Cardiac muscle cell (in vitro differentiated cells and primary cell): ENCODE data around the gene CLEC14A. TPM values are rescaled to one million over a fixed set of nuclear protein-coding genes. Genes with fewer than 3 reads are reported as not detected.

ENCODE experiments used
- DNase-seq, 2 donors: peaks; one replicate each; pipeline versions ENCODE4 v3.0.0 to v3.0.0-alpha.2; 2010 to 2017; ENCODE audit warnings: low read depth in 1 of 2, low spot score in 1 of 2
- H3K27ac ChIP-seq: fragments of 200-600 bp; sonication (generic); 2 replicates; pipeline ENCODE4 v1.5.1; 2016
- H3K27me3 ChIP-seq: fragments of 200-600 bp; sonication (generic); 2 replicates; pipeline ENCODE4 v1.6.0; 2016; ENCODE audit warnings: control low read depth
- H3K36me3 ChIP-seq: fragments of 200-600 bp; sonication (generic); 2 replicates; pipeline ENCODE4 v1.5.1; 2016; ENCODE audit warnings: control low read depth
- H3K4me1 ChIP-seq: fragments of 200-600 bp; sonication (generic); 2 replicates; pipeline ENCODE4 v1.8.1; 2017; ENCODE audit warnings: low read depth, mild to moderate bottlenecking, mixed run types
- H3K4me3 ChIP-seq: fragments of 200-600 bp; sonication (generic); 2 replicates; pipeline ENCODE4 v1.5.1; 2016; ENCODE audit warnings: mild to moderate bottlenecking
- H3K9me3 ChIP-seq: fragments of 200-600 bp; sonication (generic); 2 replicates; pipeline ENCODE4 v1.5.1; 2017; ENCODE audit warnings: low read depth, mild to moderate bottlenecking, control low read depth
- polyA plus RNA-seq: library from polyadenylated mRNA; unstranded; fragments of >200 nt; fragmentation: Nextera tagmentation; extraction: Ambion mirVana; gene quantifications from 2 replicates; pipeline ENCODE4 v1.2.1, GENCODE V29; 2016
- total RNA-seq: library from RNA; depleted of rRNA; stranded (reverse); fragments of >200 nt; gene quantifications from 2 replicates; pipeline ENCODE4 v1.2.3, GENCODE V29; 2016
- TF ChIP-seq, protein P1 (sequence below): IDR thresholded peaks from 2 replicates; pipeline ENCODE4 v1.5.1; 2012; ENCODE audit warnings: low read depth, mild to moderate bottlenecking, low read length

Gene CLEC14A
- total RNA-seq (0.18 and 0.42 TPM in 2 replicates), polyA plus RNA-seq (0.49 TPM in 1 of 2 replicates, not detected in the other)

DNA sequence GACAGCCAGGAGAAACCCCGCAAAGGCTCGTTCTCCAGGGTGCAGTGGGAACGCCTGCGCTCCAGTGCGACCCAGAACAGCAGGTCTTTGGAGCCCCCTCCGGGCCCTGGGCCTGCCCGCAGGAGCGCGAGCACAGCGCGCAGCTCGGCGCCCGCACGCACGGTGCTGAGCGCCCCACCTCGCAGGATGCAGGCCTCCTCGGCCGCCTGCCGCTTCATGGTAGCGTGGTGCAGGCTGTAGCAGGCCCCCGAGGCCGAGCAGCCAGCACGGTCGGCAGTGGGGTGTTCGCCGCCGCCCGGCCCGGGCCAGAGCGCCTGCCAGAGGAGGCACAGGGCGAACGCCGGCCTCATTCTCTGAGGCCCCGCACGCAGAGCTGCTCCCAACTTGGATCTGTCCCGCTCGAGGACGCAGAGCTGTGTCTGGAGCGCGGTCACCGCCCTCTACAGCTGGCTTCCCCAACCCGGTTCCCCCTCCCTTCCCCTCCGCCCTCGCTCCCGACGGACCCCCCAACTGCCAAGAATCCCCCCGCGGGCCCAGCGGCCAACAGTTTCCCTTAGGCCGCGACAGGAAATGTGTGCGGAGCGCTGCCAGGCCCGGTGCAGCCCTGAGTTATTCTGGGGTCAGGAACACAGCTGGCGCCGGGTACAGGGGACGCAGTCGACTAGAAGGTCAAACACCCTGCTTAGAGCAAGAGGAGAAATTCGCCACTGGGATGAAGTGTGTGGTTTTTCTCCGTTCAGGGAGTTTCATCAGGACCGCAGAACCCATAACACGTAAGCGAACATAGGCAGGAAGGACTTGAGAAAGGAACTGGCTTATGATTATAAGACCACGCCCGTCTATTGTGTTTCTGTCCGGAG is at the start of gene CLEC14A:
CLEC14A (minus strand) TSS at position 421 of the 860 bp plus-strand sequence; CDS start at position 350, 71 bp downstream.
- TF ChIP-seq, protein P1, sequence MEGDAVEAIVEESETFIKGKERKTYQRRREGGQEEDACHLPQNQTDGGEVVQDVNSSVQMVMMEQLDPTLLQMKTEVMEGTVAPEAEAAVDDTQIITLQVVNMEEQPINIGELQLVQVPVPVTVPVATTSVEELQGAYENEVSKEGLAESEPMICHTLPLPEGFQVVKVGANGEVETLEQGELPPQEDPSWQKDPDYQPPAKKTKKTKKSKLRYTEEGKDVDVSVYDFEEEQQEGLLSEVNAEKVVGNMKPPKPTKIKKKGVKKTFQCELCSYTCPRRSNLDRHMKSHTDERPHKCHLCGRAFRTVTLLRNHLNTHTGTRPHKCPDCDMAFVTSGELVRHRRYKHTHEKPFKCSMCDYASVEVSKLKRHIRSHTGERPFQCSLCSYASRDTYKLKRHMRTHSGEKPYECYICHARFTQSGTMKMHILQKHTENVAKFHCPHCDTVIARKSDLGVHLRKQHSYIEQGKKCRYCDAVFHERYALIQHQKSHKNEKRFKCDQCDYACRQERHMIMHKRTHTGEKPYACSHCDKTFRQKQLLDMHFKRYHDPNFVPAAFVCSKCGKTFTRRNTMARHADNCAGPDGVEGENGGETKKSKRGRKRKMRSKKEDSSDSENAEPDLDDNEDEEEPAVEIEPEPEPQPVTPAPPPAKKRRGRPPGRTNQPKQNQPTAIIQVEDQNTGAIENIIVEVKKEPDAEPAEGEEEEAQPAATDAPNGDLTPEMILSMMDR = no peak
- Histone ChIP-seq H3K4me1 (no peaks in the 10 kb centered on the region), H3K9me3 (no peaks in the 10 kb centered on the region), H3K36me3 (no peaks in the 10 kb centered on the region), H3K4me3 (peak within 1 kb of the TSS; percentile 18), H3K27ac (no peak within 1 kb of the TSS), H3K27me3 (peaks cover 64% of the 10 kb centered on the region)
- DNase-seq = peak; percentile 5 to 97

- Histone ChIP-seq H3K4me1 (no peaks in the 10 kb centered on the region), H3K4me3 (no peak overlapping the region), H3K9me3 (no peaks in the 10 kb centered on the region), H3K36me3 (no peaks in the 10 kb centered on the region), H3K27me3 (no peaks in the 10 kb centered on the region), H3K27ac (no peak overlapping the region)
- TF ChIP-seq, protein P1 = no peak
- DNase-seq = no peak
These were observed 47.1 kb upstream of the CLEC14A start for GRCh38 chr14:38302966-38303365.

DNA sequence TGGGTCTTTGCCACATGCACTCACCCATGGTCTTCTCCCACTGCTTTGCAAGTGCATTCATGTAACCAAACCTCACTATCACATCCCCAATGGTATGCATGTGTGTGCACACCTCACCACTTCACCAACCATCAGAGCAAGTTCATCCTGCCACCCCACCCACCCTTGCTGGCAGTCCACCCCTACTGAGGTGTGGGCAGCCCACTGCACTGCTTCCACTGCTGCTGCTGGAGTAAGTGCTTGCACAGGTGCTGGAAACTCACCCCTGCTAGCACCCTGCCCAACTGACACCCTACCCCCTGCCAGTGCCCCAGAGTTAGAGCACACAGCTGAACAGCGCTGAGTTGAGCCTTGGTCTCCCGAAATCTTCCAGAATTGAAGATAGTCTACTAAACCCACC is 46.1 kb upstream of the CLEC14A start:
- no peak overlapping the region for H3K27ac ChIP-seq
- H3K4me3 ChIP-seq = no peak overlapping the region
- H3K27me3 ChIP-seq = no peaks in the 10 kb centered on the region
- DNase-seq = no peak
- no peaks in the 10 kb centered on the region for H3K4me1 ChIP-seq
- TF ChIP-seq, protein P1 = no peak
- H3K9me3 ChIP-seq = no peaks in the 10 kb centered on the region
- no peaks in the 10 kb centered on the region for H3K36me3 ChIP-seq

GRCh38 chr14:38297681-38298080 is 41.8 kb upstream of the CLEC14A start:
- peak in 1 of 2 donors; percentile 82 for DNase-seq
- no peaks in the 10 kb centered on the region for H3K36me3 ChIP-seq
- no peak overlapping the region for H3K27ac ChIP-seq
- H3K4me1 ChIP-seq = no peaks in the 10 kb centered on the region
- no peaks in the 10 kb centered on the region for H3K9me3 ChIP-seq
- H3K4me3 ChIP-seq = no peak overlapping the region
- no peaks in the 10 kb centered on the region for H3K27me3 ChIP-seq
- TF ChIP-seq, protein P1 = no peak

GRCh38 chr14:38291681-38292467 is 36.0 kb upstream of the CLEC14A start:
- Histone ChIP-seq H3K4me1 (no peaks in the 10 kb centered on the region), H3K27me3 (no peaks in the 10 kb centered on the region), H3K27ac (no peak overlapping the region), H3K9me3 (no peaks in the 10 kb centered on the region), H3K36me3 (no peaks in the 10 kb centered on the region), H3K4me3 (no peak overlapping the region)
- TF ChIP-seq, protein P1 = no peak
- peak in 1 of 2 donors; percentile 33 for DNase-seq
